GM10266 (cell line): ENCODE results near the gene PROK2.

Experiments used
- DNase-seq: peaks from one replicate; pipeline ENCODE4 v3.0.0; 2012; ENCODE audit errors: extremely low spot score
- CTCF ChIP-seq: IDR thresholded peaks from 2 replicates; pipeline ENCODE4 v1.5.1; 2012; ENCODE audit warnings: mild to moderate bottlenecking, low read depth; ENCODE audit not compliant: control insufficient read depth, insufficient read depth; ENCODE audit errors: missing control alignments

PROK2 gene

GRCh38 chr3:71787851-71788405 is 3.0 kb upstream of the PROK2 start:
- DNase-seq, result no peak
- TF ChIP-seq CTCF, result no peak

- no peak for TF ChIP-seq CTCF
Observed at GRCh38 chr3:71786551-71786950, 1.6 kb upstream of the PROK2 start.

GRCh38 chr3:71786217-71786549 is 1.2 kb upstream of the PROK2 start:
- no peak for DNase-seq
- no peak for TF ChIP-seq CTCF

More at GRCh38 chr3:71786551-71786950, 1.6 kb upstream of the PROK2 start:
- DNase-seq, result no peak

- DNase-seq, result no peak
- no peak for TF ChIP-seq CTCF
Observed at GRCh38 chr3:71785532-71786216, 726 bp upstream of the PROK2 start.

GRCh38 chr3:71784201-71784913 is 591 bp downstream of the PROK2 start:
- TF ChIP-seq CTCF, result no peak
- no peak for DNase-seq

GRCh38 chr3:71783152-71783551 is 1.8 kb downstream of the PROK2 start:
- DNase-seq, result no peak
- no peak for TF ChIP-seq CTCF

- no peak for DNase-seq
- TF ChIP-seq CTCF, result no peak
Observed at GRCh38 chr3:71780430-71780829, 4.5 kb downstream of the PROK2 start.
